Neural progenitor cell (in vitro differentiated cells): ENCODE data around the gene TNFRSF21. TPM values are rescaled to one million over a fixed set of nuclear protein-coding genes. Genes with fewer than 3 reads are reported as not detected.
"Not testable (repeated sequence)": the region's sequence is repeated elsewhere in the genome, so short reads cannot be mapped to it uniquely, and the experiment has no call there.

Experiments used
- DNase-seq: peaks from one replicate; pipeline ENCODE4 v3.0.0-alpha.2; 2016; ENCODE audit warnings: low spot score
- H2AFZ ChIP-seq: fragments of 200-600 bp; sonication (generic); replicated peaks from 2 replicates; pipeline ENCODE4 v1.6.1; 2016; ENCODE audit warnings: antibody characterized with exemption
- H3F3A ChIP-seq: fragments of 200-600 bp; sonication (generic); 2 replicates; pipeline ENCODE4 v1.6.1; 2016; ENCODE audit warnings: antibody characterized with exemption, low read depth
- H3K27ac ChIP-seq: fragments of 200-600 bp; sonication (generic); 2 replicates; pipeline ENCODE4 v1.5.1; 2016; ENCODE audit warnings: mild to moderate bottlenecking
- H3K27me3 ChIP-seq: fragments of 200-600 bp; sonication (generic); 2 replicates; pipeline ENCODE4 v1.6.1; 2016; ENCODE audit warnings: mild to moderate bottlenecking, moderate library complexity
- H3K36me3 ChIP-seq: fragments of 200-600 bp; sonication (generic); 2 replicates; pipeline ENCODE4 v1.5.1; 2016
- H3K4me1 ChIP-seq: fragments of 200-600 bp; sonication (generic); 2 replicates; pipeline ENCODE4 v1.6.1; 2016; ENCODE audit warnings: mixed run types
- H3K4me2 ChIP-seq: fragments of 200-600 bp; sonication (generic); 2 replicates; pipeline ENCODE4 v1.6.1; 2016
- H3K4me3 ChIP-seq: fragments of 200-600 bp; sonication (generic); 2 replicates; pipeline ENCODE4 v1.5.1; 2016
- H3K79me2 ChIP-seq: fragments of 200-600 bp; sonication (generic); 2 replicates; pipeline ENCODE4 v1.6.1; 2016; ENCODE audit warnings: low read depth
- H3K9ac ChIP-seq: fragments of 200-600 bp; sonication (generic); 2 replicates; pipeline ENCODE4 v1.6.1; 2016
- H3K9me3 ChIP-seq: fragments of 200-600 bp; sonication (generic); 2 replicates; pipeline ENCODE4 v1.5.1; 2016; ENCODE audit warnings: low read depth
- H4K20me1 ChIP-seq: fragments of 200-600 bp; sonication (generic); 2 replicates; pipeline ENCODE4 v1.6.1; 2016; ENCODE audit warnings: low read depth
- H3K27ac Mint-ChIP-seq: 3 replicates; pipeline ENCODE4 v1.8.0; 2021; ENCODE audit warnings: mixed read lengths
- H3K27me3 Mint-ChIP-seq: 2 replicates; pipeline ENCODE4 v1.8.0; 2022; ENCODE audit warnings: low read depth, mild to moderate bottlenecking, inconsistent platforms, moderate library complexity, mixed read lengths; ENCODE audit not compliant: insufficient read depth
- H3K36me3 Mint-ChIP-seq: 3 replicates; pipeline ENCODE4 v1.8.0; 2021; ENCODE audit warnings: mixed read lengths
- H3K4me1 Mint-ChIP-seq: 3 replicates; pipeline ENCODE4 v1.8.0; 2021; ENCODE audit warnings: mixed read lengths
- H3K4me3 Mint-ChIP-seq: 3 replicates; pipeline ENCODE4 v1.8.0; 2021; ENCODE audit warnings: mild to moderate bottlenecking, moderate library complexity, mixed read lengths
- H3K9me3 Mint-ChIP-seq: 3 replicates; pipeline ENCODE4 v1.8.0; 2020; ENCODE audit warnings: mixed read lengths
- CTCF ChIP-seq: fragments of 200-600 bp; sonication (generic); IDR thresholded peaks from 2 replicates; pipeline ENCODE4 v1.5.1; 2017; ENCODE audit warnings: antibody characterized with exemption, mild to moderate bottlenecking
- EZH2 ChIP-seq: fragments of 200-600 bp; sonication (generic); IDR thresholded peaks from 2 replicates; pipeline ENCODE4 v1.6.1; 2017; ENCODE audit warnings: antibody characterized with exemption, mild to moderate bottlenecking, moderate library complexity
- EZH2phosphoT487 ChIP-seq: fragments of 200-600 bp; sonication (generic); IDR thresholded peaks from 2 replicates; pipeline ENCODE4 v1.6.1; 2017; ENCODE audit warnings: antibody characterized with exemption
- total RNA-seq: library from RNA; depleted of rRNA; stranded (reverse); fragments of >200 nt; gene quantifications from 2 replicates; pipeline ENCODE4 v1.2.3, GENCODE V29; 2015; ENCODE audit warnings: low replicate concordance

The TNFRSF21 gene
- total RNA-seq, 1 donor from 2014 or later, result 16.9 TPM

GRCh38 chr6:47230579-47230978 lies 79.1 kb downstream of the TNFRSF21 start:
- no peak for DNase-seq
- no peaks in the 10 kb centered on the region for H3K79me2 ChIP-seq
- no peaks in the 10 kb centered on the region for H3K36me3 ChIP-seq
- TF ChIP-seq EZH2phosphoT487 (no peak), EZH2 (no peak), CTCF (no peak)
- Mint-ChIP-seq H3K4me3 (no peak overlapping the region), H3K36me3 (peaks cover 11% of the 10 kb centered on the region), H3K27ac (no peak overlapping the region), H3K9me3 (no peaks in the 10 kb centered on the region), H3K4me1 (no peaks in the 10 kb centered on the region), H3K27me3 (no peaks in the 10 kb centered on the region)
- H3K9ac ChIP-seq, result no peak overlapping the region
- no peaks in the 10 kb centered on the region for H3K9me3 ChIP-seq
- H3K4me3 ChIP-seq, result no peak overlapping the region
- peaks cover 3% of the 10 kb centered on the region for H3K4me1 ChIP-seq
- H3F3A ChIP-seq, result no peaks in the 10 kb centered on the region
- H3K27ac ChIP-seq, result no peak overlapping the region
- H3K27me3 ChIP-seq, result no peaks in the 10 kb centered on the region
- no peak overlapping the region for H3K4me2 ChIP-seq
- H4K20me1 ChIP-seq, result no peaks in the 10 kb centered on the region
- no peak overlapping the region for H2AFZ ChIP-seq

GRCh38 chr6:47229255-47229654 lies 80.5 kb downstream of the TNFRSF21 start:
- Mint-ChIP-seq H3K27me3 (no peaks in the 10 kb centered on the region), H3K36me3 (peaks cover 7% of the 10 kb centered on the region), H3K4me1 (no peaks in the 10 kb centered on the region), H3K27ac (no peak overlapping the region), H3K4me3 (no peak overlapping the region), H3K9me3 (no peaks in the 10 kb centered on the region)
- no peak overlapping the region for H3K4me3 ChIP-seq
- H3F3A ChIP-seq, result no peaks in the 10 kb centered on the region
- peaks cover 3% of the 10 kb centered on the region for H3K4me1 ChIP-seq
- H3K9ac ChIP-seq, result no peak overlapping the region
- no peak overlapping the region for H3K4me2 ChIP-seq
- no peaks in the 10 kb centered on the region for H3K79me2 ChIP-seq
- no peaks in the 10 kb centered on the region for H3K9me3 ChIP-seq
- no peak overlapping the region for H2AFZ ChIP-seq
- H4K20me1 ChIP-seq, result no peaks in the 10 kb centered on the region
- TF ChIP-seq EZH2phosphoT487 (no peak), CTCF (no peak), EZH2 (no peak)
- no peaks in the 10 kb centered on the region for H3K27me3 ChIP-seq
- no peak overlapping the region for H3K27ac ChIP-seq
- no peak for DNase-seq
- no peaks in the 10 kb centered on the region for H3K36me3 ChIP-seq

- H3K36me3 Mint-ChIP-seq, H3F3A ChIP-seq, H3K27me3 Mint-ChIP-seq, H3K27me3 ChIP-seq, H3K4me1 Mint-ChIP-seq, H4K20me1 ChIP-seq, H3K9me3 Mint-ChIP-seq, H3K4me3 ChIP-seq, H3K9me3 ChIP-seq, H3K4me3 Mint-ChIP-seq, H3K27ac ChIP-seq, DNase-seq, H3K9ac ChIP-seq, H2AFZ ChIP-seq, H3K79me2 ChIP-seq, H3K4me2 ChIP-seq, H3K4me1 ChIP-seq, H3K27ac Mint-ChIP-seq, H3K36me3 ChIP-seq: not testable (repeated sequence)
Measured at GRCh38 chr6:47228093-47228492, 81.6 kb downstream of the TNFRSF21 start.

GRCh38 chr6:47223251-47223650 lies 86.5 kb downstream of the TNFRSF21 start:
- H2AFZ ChIP-seq, H3K9me3 ChIP-seq, H3K27ac Mint-ChIP-seq, H3F3A ChIP-seq, H3K36me3 ChIP-seq, H3K27me3 ChIP-seq, H3K79me2 ChIP-seq, H4K20me1 ChIP-seq, H3K4me3 Mint-ChIP-seq, H3K4me3 ChIP-seq, H3K9me3 Mint-ChIP-seq, H3K4me1 Mint-ChIP-seq, H3K27me3 Mint-ChIP-seq, H3K36me3 Mint-ChIP-seq, DNase-seq, H3K9ac ChIP-seq, H3K4me1 ChIP-seq, H3K27ac ChIP-seq, H3K4me2 ChIP-seq: not testable (repeated sequence)
